ENCODE results near the gene CARD14.

CARD14 gene

GRCh38 chr17:80209765-80210164, 39.9 kb downstream of the CARD14 start:
- Histone ChIP-seq H3K27me3 (ENCODE audit: control insufficient read depth, insufficient read depth, low read length) (no peaks in the 10 kb centered on the region), H3K36me3 (ENCODE audit: control insufficient read depth, insufficient read depth, low read length) (no peaks in the 10 kb centered on the region), H3K4me2 (ENCODE audit: low read length) (no peak overlapping the region), H3K9ac (no peak overlapping the region), H3K79me2 (no peaks in the 10 kb centered on the region), H3K27ac (no peak overlapping the region), H3K4me3 (ENCODE audit: low read depth, low read length) (no peak overlapping the region), H3K4me1 (no peaks in the 10 kb centered on the region), H3K9me3 (ENCODE audit: control insufficient read depth, low read length) (no peaks in the 10 kb centered on the region), H2AFZ (no peak overlapping the region)
- no peak for TF ChIP-seq CTCF (IDR thresholded peaks at IDR 0.05)

- Histone ChIP-seq H3K4me2 (ENCODE audit: low read length) (no peak overlapping the region), H3K9me3 (ENCODE audit: control insufficient read depth, low read length) (no peaks in the 10 kb centered on the region), H3K27ac (no peak overlapping the region), H3K79me2 (no peaks in the 10 kb centered on the region), H2AFZ (no peak overlapping the region), H3K4me1 (no peaks in the 10 kb centered on the region), H3K9ac (no peak overlapping the region), H3K4me3 (ENCODE audit: low read depth, low read length) (no peak overlapping the region), H3K27me3 (ENCODE audit: control insufficient read depth, insufficient read depth, low read length) (no peaks in the 10 kb centered on the region), H3K36me3 (ENCODE audit: control insufficient read depth, insufficient read depth, low read length) (no peaks in the 10 kb centered on the region)
- TF ChIP-seq CTCF (IDR thresholded peaks at IDR 0.05), result no peak
Observed at GRCh38 chr17:80210348-80211108, 40.7 kb downstream of the CARD14 start.

GRCh38 chr17:80212109-80212508, 42.3 kb downstream of the CARD14 start:
- H3K4me2 ChIP-seq (ENCODE audit: low read length), result no peak overlapping the region
- H3K4me1 ChIP-seq, result no peaks in the 10 kb centered on the region
- TF ChIP-seq CTCF (IDR thresholded peaks at IDR 0.05), result no peak
- no peaks in the 10 kb centered on the region for H3K9me3 ChIP-seq (ENCODE audit: control insufficient read depth, low read length)
- H3K9ac ChIP-seq, result no peak overlapping the region
- no peak overlapping the region for H2AFZ ChIP-seq
- H3K79me2 ChIP-seq, result no peaks in the 10 kb centered on the region
- H3K27me3 ChIP-seq (ENCODE audit: control insufficient read depth, insufficient read depth, low read length), result no peaks in the 10 kb centered on the region
- no peaks in the 10 kb centered on the region for H3K36me3 ChIP-seq (ENCODE audit: control insufficient read depth, insufficient read depth, low read length)
- no peak overlapping the region for H3K4me3 ChIP-seq (ENCODE audit: low read depth, low read length)
- no peak overlapping the region for H3K27ac ChIP-seq

- no peaks in the 10 kb centered on the region for H3K36me3 ChIP-seq (ENCODE audit: control insufficient read depth, insufficient read depth, low read length)
- H3K4me1 ChIP-seq, result no peaks in the 10 kb centered on the region
- no peak for TF ChIP-seq CTCF (IDR thresholded peaks at IDR 0.05)
- H3K79me2 ChIP-seq, result no peaks in the 10 kb centered on the region
- no peak overlapping the region for H3K27ac ChIP-seq
- H3K9ac ChIP-seq, result no peak overlapping the region
- no peak overlapping the region for H3K4me3 ChIP-seq (ENCODE audit: low read depth, low read length)
- H3K4me2 ChIP-seq (ENCODE audit: low read length), result no peak overlapping the region
- H2AFZ ChIP-seq, result no peak overlapping the region
- no peaks in the 10 kb centered on the region for H3K27me3 ChIP-seq (ENCODE audit: control insufficient read depth, insufficient read depth, low read length)
- no peaks in the 10 kb centered on the region for H3K9me3 ChIP-seq (ENCODE audit: control insufficient read depth, low read length)
Observed at GRCh38 chr17:80212511-80212910, 42.7 kb downstream of the CARD14 start.
